RWPE2 (cell line): ENCODE measurements around the gene CCDC93.

Source experiments
- ATAC-seq: fragments of 200-7000 bp; cut with Tn5 transposase; 3 replicates; pipeline ENCODE4 v1.9.1; 2021; ENCODE audit warnings: low read depth
- DNase-seq: peaks from one replicate; pipeline ENCODE4 v3.0.0-alpha.2; 2020; ENCODE audit warnings: low spot score
- H3K27ac ChIP-seq: fragments of 450-650 bp; 2 replicates; pipeline ENCODE4 v1.5.1; 2017; ENCODE audit warnings: mild to moderate bottlenecking; ENCODE audit not compliant: poor library complexity, severe bottlenecking
- H3K27me3 ChIP-seq: fragments of 250-450 bp; sonication (Bioruptor Pico); 2 replicates; pipeline ENCODE4 v1.5.1; 2021; ENCODE audit warnings: mild to moderate bottlenecking, moderate library complexity; ENCODE audit not compliant: insufficient read depth, poor library complexity, severe bottlenecking
- H3K36me3 ChIP-seq: fragments of 250-450 bp; sonication (Bioruptor Pico); 2 replicates; pipeline ENCODE4 v1.5.1; 2020; ENCODE audit warnings: low read depth, mild to moderate bottlenecking, moderate library complexity
- H3K4me1 ChIP-seq: fragments of 250-450 bp; sonication (Bioruptor Pico); 2 replicates; pipeline ENCODE4 v1.5.1; 2021; ENCODE audit warnings: mild to moderate bottlenecking, moderate library complexity; ENCODE audit not compliant: insufficient read depth, poor library complexity, severe bottlenecking
- H3K4me3 ChIP-seq: fragments of 250-450 bp; sonication (Bioruptor Pico); 2 replicates; pipeline ENCODE4 v1.5.1; 2021; ENCODE audit warnings: mild to moderate bottlenecking, moderate library complexity; ENCODE audit not compliant: severe bottlenecking
- H3K9me3 ChIP-seq: fragments of 250-450 bp; sonication (Bioruptor Pico); 2 replicates; pipeline ENCODE4 v1.5.1; 2021; ENCODE audit warnings: mild to moderate bottlenecking, moderate library complexity; ENCODE audit not compliant: severe bottlenecking
- TF ChIP-seq, protein P1 (sequence below): fragments of 450-650 bp; IDR thresholded peaks from one replicate; pipeline ENCODE4 v1.5.1; 2017; ENCODE audit warnings: mild to moderate bottlenecking, moderate library complexity; ENCODE audit not compliant: poor library complexity, severe bottlenecking

The CCDC93 gene

DNA sequence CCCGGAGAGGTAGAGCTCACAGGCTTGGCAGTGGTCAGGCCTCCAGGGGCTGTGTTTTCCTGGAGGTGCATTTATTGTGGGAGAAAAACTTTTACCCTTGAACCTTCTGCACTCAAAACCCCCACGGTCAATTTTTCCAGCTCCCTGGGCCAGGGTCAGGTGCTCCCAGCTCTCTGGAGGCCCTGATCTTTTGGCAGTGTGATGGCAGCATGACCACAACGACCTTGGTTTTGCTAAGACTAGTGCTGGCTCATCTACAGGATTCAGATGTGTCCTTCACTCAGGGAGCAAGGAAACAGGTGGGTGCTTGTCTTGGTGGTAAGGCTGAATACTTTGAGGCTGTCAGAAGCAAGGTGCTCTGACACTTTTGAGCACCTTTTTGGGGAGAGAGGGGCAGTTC lies 92.3 kb downstream of the CCDC93 start:
- no peaks in the 10 kb centered on the region for H3K27me3 ChIP-seq
- ATAC-seq (no peak), DNase-seq (no peak)
- peaks cover 40% of the 10 kb centered on the region for H3K36me3 ChIP-seq
- no peaks in the 10 kb centered on the region for H3K9me3 ChIP-seq
- TF ChIP-seq, protein P1, sequence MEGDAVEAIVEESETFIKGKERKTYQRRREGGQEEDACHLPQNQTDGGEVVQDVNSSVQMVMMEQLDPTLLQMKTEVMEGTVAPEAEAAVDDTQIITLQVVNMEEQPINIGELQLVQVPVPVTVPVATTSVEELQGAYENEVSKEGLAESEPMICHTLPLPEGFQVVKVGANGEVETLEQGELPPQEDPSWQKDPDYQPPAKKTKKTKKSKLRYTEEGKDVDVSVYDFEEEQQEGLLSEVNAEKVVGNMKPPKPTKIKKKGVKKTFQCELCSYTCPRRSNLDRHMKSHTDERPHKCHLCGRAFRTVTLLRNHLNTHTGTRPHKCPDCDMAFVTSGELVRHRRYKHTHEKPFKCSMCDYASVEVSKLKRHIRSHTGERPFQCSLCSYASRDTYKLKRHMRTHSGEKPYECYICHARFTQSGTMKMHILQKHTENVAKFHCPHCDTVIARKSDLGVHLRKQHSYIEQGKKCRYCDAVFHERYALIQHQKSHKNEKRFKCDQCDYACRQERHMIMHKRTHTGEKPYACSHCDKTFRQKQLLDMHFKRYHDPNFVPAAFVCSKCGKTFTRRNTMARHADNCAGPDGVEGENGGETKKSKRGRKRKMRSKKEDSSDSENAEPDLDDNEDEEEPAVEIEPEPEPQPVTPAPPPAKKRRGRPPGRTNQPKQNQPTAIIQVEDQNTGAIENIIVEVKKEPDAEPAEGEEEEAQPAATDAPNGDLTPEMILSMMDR: no peak
- no peaks in the 10 kb centered on the region for H3K4me1 ChIP-seq
- H3K27ac ChIP-seq: no peak overlapping the region
- H3K4me3 ChIP-seq: no peak overlapping the region

DNA sequence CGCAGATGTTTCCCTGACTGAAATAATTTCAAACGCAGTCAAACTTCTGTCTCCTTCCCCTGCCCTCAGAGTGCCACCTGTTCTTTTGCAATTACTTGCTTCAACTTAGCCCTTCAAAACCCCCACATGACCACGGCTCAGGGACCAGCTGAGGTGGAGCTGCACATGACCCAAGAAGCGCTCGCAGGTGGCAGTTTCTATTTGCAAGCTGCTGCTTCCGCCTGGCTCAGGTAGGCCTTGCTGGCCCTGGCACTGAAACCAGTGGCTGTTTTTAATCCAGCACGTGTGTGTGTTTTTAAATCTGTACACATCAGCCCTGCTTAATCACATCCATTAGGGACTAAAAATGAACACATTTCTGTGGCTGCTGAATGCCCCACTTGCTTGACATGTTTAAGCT lies 95.3 kb downstream of the CCDC93 start:
- ATAC-seq (no peak), DNase-seq (no peak)
- peaks cover 40% of the 10 kb centered on the region for H3K36me3 ChIP-seq
- H3K27me3 ChIP-seq: no peaks in the 10 kb centered on the region
- H3K4me1 ChIP-seq: no peaks in the 10 kb centered on the region
- TF ChIP-seq, protein P1: no peak
- H3K27ac ChIP-seq: no peak overlapping the region
- H3K9me3 ChIP-seq: no peaks in the 10 kb centered on the region
- no peak overlapping the region for H3K4me3 ChIP-seq

DNA sequence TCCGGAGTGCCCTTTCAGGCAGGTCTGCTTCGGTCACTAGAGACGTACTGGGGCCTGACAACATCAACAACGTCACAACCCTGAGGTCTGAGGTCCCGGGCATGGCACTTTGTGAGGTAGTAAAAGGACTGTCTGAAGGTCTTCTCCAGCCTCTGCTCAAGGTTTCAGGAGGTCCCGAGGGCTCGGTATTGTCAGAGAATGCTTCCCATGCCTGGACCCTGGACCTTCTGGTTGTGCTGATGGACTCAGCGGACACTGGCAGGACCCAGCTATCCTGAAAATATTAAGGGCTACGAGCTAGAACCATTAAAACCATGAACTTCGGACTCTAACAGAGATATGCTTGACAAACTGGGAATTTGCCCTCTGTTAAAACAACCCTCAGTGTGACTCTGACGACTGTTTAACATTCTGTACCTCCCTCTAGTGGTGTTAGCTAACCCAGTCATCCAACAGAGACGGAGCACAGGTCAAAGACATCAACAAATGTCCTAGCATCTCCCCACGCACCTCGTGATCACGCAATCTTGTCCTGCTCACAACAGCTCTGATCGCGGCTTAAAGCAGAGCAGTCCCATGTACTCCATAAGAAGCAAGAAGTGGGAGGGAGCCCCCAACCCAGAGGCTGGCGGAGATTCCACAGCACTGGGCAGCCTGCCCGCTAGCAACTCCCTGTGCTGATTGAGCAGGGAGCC lies 96.5 kb downstream of the CCDC93 start:
- H3K36me3 ChIP-seq: peaks cover 35% of the 10 kb centered on the region

DNA sequence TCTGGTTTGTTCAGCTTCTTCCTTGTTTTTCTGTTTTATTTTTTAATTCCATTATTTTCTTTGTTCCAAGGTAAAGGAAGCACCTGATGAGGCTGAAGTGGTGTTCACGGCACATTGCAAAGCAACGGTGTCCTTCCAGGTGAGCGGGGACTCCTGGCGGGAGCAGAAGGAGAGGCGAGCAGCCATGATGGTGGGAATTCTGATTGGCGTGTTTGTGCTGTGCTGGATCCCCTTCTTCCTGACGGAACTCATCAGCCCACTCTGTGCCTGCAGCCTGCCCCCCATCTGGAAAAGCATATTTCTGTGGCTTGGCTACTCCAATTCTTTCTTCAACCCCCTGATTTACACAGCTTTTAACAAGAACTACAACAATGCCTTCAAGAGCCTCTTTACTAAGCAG lies 110.9 kb downstream of the CCDC93 start:
- Histone ChIP-seq H3K27me3 (no peaks in the 10 kb centered on the region), H3K9me3 (no peaks in the 10 kb centered on the region), H3K27ac (no peak overlapping the region), H3K36me3 (no peaks in the 10 kb centered on the region), H3K4me1 (no peaks in the 10 kb centered on the region), H3K4me3 (no peak overlapping the region)
- TF ChIP-seq, protein P1: no peak
- ATAC-seq (no peak), DNase-seq (no peak)

More for the DNA sequence above, 96.5 kb downstream of the CCDC93 start:
- no peak for ATAC-seq
- H3K9me3 ChIP-seq: no peaks in the 10 kb centered on the region
- no peak overlapping the region for H3K4me3 ChIP-seq
- TF ChIP-seq, protein P1: no peak
- no peaks in the 10 kb centered on the region for H3K27me3 ChIP-seq
- no peaks in the 10 kb centered on the region for H3K4me1 ChIP-seq
- DNase-seq: no peak
- H3K27ac ChIP-seq: no peak overlapping the region

DNA sequence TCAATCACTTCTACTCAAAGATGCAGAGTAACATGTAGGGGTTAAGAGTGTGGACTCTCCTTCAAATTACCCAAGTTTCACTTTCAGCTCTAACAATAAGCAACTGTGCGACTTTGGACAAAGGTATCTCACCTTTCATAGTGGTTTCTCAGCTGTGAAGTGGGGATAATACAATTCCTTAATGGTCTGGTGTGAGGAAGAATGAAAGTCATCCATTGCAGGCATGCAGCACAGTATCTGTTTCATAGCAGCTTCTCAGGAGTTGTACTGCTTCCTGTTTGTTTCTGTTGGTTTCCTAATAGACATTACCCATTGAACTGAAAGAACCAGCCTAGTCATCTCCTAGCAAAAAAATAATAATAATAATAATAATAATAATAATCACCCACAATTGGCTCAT lies 125.0 kb downstream of the CCDC93 start:
- Histone ChIP-seq H3K27ac (no peak overlapping the region), H3K36me3 (no peaks in the 10 kb centered on the region), H3K4me3 (no peak overlapping the region), H3K4me1 (no peaks in the 10 kb centered on the region), H3K27me3 (peaks cover 14% of the 10 kb centered on the region), H3K9me3 (no peaks in the 10 kb centered on the region)
- TF ChIP-seq, protein P1: no peak
- DNase-seq (no peak), ATAC-seq (no peak)
